Activated effector memory CD4-positive, alpha-beta T cell treated with Interleukin-2 at 50 U/mL for 16 hours (primary cell): ENCODE data around the gene RNF220.

Experiments used
- DNase-seq: peaks from one replicate; pipeline ENCODE4 v3.0.0-alpha.2; 2020

Gene RNF220

DNA sequence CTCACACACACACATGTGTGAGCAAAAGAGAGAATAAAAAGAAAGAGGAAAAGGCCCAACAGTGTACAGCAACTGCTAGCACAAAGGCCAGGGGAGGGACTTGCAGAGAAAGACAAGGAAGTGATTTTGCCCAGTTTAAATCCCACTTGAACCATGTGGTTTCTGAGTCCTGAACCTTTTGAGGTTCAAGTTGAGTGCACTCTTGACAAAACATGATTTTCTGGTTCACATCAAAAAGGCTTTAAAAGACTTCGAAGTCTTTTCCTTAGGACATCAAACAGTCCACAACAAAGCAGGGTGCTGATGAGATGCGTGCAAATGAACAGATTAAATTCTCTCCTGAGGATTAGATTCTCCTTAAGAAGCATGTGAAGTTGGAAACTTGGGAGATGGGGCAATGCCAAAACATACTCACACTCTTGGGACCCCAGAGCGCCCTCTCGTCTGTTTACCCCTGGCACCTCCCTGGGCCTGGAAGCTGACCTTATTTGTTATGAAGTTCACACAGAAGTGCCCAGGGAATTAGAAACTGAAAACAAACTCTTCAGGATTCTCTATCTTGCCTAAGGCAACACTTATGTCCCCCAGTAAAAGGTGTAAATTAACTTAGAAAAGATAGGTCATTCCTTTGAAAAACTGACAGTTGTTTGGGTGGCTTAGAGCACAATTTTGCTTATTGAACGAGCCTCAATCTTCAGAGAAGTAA, 31.5 kb downstream of the RNF220 start:
- no peak for DNase-seq

DNA sequence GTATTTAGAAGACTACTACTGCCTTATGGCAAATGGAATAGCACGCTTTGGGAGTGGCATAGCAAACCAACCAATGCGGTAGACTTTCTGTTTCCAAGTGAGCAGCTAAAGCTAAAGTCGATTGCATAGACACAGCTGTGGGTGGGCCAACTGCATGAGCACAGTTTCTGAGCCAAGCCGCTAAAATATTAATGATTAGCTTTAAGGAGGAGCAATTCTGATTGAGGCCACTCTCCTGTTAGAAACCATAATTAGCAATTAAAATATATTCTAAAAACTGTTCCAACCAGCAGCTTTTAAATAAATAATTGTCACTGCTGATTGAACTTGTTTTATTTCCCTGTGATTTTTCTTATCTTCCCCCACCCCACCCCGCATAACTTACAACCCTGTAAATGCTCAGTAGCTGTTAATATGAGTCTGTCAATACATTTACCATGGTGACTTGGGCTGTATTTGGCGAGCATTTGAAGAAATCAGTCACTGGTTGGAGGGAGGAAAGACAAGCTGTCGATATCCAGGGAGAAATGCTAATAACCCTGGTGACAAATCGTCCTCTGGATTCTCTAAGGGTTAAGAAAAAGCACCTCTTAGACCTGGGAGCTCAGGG, 32.2 kb downstream of the RNF220 start:
- DNase-seq, result no peak

DNA sequence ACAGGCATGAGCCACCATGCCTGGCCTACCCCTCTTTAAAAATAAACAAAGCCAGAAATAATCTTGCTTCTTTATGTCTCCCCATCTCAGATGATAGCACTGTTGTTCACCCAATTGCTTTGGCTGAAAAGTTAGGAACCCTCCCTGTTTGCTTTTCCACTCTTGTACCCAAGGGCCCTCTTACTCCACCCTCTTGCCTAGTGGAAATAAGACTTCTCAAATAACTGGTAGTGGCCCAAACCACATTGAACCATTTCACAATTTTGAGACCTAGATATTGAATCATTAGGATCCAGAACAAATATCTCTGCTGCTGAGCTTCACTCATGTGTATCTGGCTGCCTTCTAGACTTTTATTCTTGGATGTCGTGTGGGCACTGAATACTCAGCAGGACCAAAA, 37.7 kb downstream of the RNF220 start:
- no peak for DNase-seq

DNA sequence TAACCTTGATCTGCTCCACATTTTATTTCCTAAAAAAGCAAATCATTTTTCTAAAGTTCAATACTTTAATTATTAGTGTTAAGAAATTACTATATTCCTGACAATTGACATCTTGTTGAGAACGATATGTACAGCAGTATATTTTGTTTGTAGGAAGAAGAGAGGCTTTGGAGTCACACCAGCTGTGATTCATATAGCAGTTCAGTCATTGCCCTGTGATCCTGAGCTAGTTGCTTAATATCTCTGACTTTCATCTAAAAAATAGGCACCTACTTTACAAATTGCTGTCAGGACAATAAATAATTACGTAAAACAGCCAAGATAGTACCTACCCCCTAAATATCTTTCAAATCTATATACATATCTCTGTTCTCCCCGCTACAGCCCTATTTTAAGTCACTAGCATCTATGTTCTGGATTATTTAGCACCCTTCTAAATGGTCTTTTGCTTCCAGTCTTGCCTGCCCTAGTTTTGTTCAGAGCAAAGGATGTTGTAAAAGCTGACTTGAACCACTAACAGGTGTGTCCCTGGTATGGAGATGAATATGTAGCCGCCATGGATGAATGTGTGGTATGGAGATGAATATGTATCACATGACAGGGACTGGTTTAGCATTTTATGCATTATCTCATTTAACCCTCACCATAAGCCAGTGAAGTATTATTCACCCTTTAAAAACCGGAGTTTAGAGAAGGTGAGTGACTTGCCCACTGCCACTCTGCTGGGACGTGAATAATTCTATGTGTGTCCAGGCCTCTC, 42.2 kb downstream of the RNF220 start:
- DNase-seq, result no peak

DNA sequence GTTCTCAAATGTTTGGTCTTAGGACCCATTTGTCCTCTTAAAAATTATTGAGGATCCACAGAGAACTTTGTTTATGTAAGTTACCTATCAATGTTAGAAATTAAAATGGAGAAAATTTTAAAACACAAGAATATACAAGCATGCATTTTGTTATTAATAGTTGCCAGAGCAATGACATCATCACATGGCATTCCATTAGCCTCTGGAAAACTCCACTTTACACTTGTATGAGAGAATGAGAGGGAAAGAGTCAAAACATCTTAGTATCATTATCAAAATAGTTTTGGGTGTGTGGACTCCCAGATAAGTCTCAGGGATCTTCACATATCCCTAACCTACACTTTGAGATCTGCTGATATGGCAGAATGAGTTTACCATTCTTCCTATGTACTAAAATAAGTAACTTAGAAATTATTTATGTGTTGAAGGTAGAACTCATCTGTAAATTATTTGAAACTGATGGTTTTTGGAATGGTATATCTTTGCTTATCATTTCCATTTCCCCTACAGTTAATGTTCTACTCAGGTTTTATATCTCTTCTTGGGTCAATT, 48.8 kb downstream of the RNF220 start:
- no peak for DNase-seq

DNA sequence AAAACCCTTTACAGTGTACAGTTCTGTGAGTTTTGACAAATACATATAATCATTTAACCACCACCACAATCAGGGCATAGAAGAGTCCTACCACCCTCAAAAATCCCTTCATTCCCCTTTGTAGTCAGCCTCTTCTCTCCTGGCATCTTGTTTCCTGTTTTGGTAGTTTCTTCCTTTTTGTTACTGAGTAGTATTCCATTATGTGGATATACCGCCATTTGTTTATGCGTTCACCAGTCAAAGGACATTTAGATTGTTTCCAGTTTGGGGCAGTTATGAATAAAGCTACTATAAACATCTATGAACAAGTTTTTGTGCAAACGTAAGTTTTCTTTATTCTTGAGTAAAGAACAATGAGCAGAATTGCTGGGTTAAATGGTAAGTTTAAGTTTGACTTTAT, 49.6 kb downstream of the RNF220 start:
- no peak for DNase-seq

DNA sequence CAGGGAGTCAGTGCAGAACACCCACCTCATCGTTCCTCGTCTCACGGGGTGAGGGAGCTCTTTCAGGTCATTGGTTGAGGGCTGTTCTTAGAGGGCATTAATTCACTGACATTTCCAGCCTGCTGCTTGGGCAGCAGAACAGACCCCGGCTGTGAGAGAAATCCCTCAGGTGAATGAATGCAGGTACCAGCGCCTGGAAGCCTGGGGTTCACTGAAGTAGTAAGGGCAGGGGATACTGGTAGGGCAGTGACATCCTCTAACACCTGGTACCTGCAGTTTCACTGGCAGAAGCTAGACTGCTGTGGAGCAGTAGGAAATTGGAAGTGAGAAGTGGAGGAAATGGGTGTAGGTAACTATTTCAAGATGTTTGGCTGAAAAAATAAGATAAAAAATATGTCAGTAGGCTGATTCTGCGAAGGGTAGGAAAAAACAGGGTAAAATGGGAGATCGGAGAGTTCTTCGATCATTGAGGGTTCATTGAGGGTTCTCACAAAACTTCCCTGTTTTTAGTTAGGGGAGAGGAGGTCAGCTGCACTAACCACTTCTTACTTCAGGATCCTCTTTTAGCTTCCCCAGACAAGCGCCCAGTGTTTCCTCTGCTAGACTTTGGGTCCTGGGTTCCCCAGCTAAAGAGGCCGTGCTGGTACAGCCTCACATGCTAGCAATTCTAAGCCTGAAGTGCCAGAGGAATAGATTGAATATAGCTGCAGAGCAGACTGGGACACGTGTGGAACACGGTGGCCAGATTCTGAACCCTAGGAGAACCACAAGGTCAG, 55.2 kb downstream of the RNF220 start:
- DNase-seq, result no peak

DNA sequence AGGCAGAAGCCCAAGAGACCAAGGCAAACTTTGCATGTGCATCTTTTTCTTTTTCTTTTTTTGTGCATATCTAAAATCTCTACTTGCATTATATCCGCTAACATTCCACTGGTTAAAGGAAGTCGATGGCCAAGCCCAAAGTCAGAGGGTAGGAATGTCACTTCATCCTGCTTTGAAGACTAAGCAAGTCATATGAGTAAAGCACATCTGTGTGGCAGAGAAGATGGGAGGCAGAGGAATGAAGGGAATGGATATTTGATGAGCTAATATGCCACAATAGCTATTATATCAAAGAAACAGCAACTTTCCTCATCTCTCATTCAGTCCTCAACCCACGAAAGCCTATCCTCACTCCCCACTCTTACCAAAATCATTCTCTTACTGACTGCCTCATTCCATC, 59.3 kb downstream of the RNF220 start:
- no peak for DNase-seq

DNA sequence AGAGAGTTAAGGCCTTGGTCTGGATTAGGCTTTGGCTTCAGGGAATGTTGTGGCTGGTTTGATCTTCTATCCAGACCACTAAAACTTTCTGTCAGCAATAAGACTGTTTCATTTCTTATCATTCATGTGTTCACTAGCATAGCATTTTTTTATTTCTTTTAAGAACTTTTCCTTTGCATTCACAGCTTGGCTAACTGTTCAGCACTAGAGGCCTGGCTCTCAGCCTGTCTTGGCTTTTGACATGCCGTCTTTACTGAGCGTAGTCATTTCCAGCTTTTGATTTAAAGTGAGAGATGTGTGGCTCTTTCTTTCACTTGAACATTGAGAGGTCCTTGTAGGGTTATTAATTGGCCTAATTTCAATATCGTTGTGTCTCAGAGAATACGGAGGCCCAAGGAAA, 62.5 kb downstream of the RNF220 start:
- no peak for DNase-seq

DNA sequence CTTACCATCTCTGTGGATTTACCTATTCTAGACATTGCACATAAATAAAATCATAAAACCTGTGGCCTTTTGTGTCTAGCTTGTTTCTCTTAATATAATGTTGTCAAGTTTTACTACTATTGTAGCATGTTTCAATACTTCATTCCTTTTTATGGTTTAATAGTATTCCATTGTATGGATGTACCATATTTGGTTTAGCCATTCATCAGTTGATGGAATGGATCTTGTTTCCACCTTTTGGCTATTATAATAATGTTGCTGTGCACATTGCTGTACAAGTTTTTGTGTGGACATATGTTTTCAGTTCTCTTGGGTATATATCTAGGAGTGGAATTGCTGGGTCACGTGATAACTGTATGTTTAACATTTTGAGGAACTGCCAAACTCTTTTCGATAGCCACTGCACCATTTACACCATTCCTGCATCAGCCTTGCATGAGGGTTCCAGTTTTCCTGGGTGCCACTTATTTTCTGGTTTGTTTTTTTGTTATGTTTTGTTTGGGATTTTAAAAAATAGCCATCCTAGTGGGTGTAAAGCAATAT, 66.9 kb downstream of the RNF220 start:
- DNase-seq, result no peak

DNA sequence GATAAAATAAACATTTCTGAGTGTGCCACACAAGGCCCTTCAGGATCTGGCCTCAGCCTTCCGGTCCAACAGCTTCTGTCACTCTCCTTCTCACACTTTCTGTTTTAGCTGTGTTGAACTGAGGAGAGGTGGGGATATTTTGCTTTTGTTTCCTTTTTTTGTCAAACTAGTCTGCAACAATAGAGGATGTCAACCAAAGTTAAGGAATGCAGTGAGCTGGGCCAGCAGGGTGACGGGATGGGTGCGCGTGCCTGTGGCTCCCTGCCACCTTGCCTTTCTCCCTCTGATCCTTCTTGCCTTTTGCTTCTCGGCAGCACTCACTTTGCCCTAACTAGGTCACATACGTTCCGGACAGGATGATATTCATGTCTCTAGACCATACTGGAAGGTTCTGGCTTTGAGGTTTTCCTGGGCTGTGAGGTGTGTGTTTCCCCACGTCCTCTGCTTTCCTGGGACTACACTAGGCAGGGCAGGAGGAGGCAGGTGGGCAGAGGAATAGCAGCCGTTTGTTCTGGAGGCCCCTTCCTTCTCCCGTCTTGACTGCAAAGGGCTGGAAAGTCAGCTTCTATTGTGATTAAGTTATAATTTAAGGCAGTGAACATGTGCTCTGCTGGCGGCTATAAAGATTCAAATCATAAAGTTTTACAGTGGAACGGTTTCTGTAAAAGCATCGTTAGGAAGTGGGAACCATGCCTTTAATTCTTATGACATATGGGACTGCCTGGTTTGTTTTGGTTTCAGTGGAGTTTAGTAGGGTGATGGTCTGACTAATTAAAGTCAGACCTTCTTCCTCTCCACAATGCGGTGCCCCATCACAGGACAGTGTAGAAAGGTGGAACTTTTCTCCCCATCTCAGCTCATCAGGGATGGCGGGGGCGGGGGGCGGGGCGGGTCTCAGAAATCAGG, 67.8 kb downstream of the RNF220 start:
- DNase-seq, result no peak

DNA sequence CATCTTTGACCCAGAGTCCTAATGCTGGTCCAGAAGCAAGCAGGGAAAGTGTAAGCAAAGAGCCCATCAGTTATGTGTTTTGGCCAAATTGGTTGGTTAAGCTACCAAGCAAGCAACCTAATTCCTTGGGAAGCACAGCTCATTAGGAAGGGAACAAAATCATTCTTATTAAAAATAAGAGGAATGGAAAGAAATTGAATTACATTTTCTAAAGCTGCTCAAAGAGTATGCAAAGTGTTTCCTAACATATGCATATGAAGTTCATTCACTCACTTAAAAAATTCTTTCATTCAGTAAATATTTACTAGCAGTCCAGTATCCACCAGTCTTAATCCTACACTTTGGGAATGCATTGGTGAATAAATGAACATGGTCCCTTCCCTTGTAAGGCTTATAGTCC, 71.8 kb downstream of the RNF220 start:
- DNase-seq, result no peak

DNA sequence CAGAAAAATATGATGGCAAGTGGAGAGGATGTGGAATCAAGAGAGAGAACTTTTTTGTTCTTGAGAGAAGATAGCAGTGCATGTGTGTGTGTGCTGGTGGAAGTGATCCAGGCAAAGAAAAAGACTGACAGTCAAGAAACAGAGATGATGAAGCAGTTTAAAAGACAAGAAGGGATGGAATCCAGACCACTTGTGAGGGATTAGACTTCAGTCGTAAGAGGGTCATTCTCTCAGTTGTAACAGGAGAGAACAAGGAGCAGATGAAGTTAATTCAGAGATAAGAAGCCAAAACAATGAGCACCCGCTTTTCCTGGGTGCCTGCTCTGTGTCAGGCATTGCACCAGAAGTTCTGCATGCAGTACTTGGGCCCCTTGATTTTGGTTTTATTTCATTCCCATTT, 76.6 kb downstream of the RNF220 start:
- DNase-seq, result no peak

DNA sequence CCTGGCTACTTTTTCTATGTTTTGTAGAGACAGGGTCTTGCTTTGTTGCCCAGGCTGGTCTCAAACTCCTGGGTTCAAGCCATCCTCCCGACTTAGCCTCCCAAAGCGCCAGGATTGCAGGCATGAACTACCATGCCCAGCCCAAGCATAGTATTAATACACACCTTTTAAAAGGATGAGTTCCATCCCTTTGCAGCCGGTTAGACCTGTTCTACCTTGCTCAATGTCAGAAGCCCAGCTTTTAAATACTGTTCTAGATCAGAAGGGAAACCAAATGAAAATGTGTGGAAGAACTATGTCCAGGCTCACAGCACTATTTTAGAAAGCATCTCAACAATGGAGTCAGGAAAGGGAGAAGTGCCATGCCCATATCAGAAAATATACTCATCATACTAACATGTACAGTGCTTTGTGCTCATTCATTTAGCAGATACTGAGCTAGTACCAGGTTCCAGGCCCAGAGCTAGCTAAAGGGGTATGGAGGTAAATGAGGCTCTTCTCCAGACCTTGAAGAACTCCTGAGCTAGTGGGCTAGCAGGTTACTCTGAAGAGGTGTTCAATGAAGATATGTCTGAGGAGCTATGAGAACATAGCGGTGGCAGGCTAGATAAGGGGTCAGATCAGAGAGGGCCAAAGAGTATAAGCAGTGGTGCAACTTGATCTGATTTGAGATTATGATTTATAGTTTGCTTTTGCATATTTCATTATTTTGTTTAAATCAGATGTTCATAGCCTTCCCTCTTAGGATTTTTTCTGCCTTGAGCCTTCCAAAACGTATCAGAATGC, 78.2 kb downstream of the RNF220 start:
- no peak for DNase-seq

DNA sequence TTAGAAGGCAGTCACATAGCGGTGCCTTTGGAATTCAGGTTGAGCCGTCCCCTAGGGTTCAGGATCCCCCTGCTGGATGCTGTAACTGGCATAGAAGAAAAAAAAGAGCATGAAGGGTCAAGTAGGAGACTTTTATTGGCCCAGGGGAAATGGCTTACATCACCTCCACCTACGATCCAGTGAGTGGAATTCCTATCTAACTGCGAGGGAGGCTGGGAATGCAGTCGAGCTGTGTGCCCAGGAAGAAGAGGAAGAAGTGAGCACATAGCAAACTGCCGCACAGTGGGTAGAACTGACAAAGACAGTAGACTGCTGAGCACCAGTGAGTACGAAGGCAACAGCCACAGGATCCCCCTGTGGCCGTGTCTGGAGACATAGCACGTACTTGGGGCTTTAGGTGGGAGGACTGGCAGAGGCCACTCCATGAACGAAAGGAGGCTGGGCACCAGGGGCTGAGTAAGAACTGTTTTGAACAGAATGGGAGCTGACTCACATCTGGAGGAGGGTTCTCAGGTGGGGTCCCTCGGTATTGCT, 79.2 kb downstream of the RNF220 start:
- DNase-seq, result no peak

DNA sequence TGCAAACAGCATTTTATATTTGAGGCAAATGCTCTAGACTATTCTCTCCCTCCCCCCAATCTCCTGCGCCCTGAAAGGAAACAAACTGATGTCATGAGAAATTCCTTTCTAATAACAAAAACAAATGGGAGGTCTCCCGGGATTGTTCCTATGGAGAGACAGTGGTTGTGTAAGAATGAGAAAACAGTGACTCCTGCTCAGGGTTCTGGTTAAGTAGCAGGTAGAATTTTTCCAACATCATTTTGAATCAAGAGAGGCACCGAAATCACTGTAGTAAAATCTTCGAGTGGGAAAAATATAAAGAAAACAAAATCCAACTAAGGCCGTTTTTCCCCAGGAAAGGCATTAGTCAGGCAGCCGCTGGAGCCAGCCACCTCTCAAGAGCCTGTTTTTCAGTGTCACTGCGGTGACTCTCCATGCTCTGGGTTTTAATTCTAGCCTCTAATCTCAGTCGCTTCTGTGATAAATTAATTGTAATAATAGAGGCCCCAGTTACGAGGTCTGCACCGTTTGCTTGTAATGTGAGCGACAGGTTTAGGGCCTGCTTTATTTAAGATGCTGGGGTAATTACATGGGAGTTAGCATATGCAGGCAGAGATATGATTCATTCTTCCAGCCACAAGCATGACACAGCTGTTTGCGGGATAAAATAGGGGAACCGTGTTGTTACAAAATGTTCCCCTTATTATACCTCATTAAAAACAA, 80.3 kb downstream of the RNF220 start:
- DNase-seq, result no peak

DNA sequence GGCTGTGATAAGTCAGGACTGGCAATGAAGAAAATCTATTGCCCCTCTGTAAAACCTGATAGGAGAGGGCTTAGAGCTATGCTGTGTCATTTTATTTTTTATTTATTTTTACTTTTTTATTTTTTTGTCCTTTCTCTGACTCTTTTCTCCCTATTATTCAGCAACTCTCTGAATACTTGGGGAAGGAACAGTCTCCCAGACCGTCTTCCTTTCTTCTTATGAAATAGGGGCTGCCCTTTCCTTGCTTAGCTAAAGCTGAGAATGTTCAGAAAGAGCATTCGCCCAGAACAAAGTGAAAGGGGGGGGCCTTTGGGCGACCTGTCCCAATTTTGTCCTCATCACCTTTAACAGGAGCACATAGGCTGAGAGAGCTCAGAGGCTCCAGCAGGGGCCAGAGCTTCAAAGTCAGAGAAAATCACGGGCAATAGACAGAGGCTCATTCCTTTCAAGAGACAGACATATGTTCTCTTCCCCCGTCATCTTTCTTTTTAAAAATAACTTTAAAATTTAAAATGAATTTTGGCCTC, 80.9 kb downstream of the RNF220 start:
- DNase-seq, result no peak

DNA sequence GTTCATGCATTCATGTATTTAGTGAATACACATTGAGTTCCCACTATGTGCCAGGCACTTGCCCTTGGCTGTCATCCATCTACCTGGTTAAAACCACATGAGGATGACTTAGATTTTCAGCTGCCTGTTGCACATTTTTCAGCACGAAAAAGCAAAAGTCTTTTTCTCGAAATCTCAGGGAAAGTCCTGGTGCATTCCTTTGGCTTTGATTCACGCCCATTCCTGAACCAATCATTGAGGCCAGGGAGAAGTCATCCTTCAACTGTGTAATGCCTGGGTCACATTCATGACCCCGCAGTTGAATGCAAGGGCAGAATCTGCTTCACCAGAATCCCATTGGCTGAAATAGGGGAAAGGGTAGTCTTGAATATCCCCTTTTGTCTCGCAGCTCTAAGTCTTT, 84.4 kb downstream of the RNF220 start:
- no peak for DNase-seq

DNA sequence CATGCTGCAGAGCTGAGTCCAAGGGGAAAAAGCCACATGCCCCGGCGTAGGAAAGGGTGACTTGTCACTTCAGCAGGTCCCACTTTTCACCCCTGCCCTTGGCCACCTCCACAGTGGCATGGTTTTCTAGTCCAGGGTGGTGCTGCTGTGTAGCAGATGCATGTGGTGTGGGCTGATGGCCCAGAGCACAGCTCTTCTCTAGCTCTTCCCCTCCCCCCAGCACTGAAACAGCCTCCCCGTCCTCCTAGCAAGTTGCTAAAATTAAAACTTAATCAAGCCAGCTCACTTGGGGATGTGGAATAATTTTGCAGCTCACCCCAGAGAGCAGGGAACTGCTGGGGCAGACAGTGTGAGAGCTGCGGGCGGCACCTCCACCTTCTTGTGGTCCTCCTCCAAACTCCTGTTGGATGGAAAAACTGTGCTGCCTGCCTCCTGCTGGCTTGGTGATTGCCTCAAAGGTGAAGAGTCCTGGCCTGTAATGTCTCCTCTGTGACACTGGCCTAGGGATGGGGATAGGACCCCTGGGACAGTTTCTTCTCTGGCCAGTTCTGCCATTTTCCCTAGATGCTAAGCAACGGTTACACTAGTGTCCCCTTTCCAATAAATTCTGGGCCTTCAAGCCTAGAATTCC, 91.6 kb downstream of the RNF220 start:
- DNase-seq, result no peak
